ENCODE results near the gene BANF2.

GRCh38 chr20:17666481-17666880 lies 33.3 kb upstream of the BANF2 start:
- no peak for TF ChIP-seq POLR2A (IDR thresholded peaks at IDR 0.05; ENCODE audit: low read depth, low read length)
- TF ChIP-seq CEBPB (IDR thresholded peaks at IDR 0.05; ENCODE audit: low read depth, low read length), result 0 out of 2 replicates have a peak, but pooled peaks have one; percentile 19
- no peak for TF ChIP-seq MAZ (IDR thresholded peaks at IDR 0.05; ENCODE audit: borderline replicate concordance, low read depth, low read length)
- no peak for TF ChIP-seq SMC3 (IDR thresholded peaks at IDR 0.05; ENCODE audit: low read depth, low read length)
- no peak for TF ChIP-seq MXI1 (IDR thresholded peaks at IDR 0.05; ENCODE audit: borderline replicate concordance, low read depth, low read length)
- no peak for TF ChIP-seq CTCF (conservative IDR thresholded peaks at IDR 0.05; ENCODE audit: low read depth, low read length)
- no peak for TF ChIP-seq BHLHE40 (IDR thresholded peaks at IDR 0.05; ENCODE audit: low read depth, low read length)
- TF ChIP-seq, protein P1, sequence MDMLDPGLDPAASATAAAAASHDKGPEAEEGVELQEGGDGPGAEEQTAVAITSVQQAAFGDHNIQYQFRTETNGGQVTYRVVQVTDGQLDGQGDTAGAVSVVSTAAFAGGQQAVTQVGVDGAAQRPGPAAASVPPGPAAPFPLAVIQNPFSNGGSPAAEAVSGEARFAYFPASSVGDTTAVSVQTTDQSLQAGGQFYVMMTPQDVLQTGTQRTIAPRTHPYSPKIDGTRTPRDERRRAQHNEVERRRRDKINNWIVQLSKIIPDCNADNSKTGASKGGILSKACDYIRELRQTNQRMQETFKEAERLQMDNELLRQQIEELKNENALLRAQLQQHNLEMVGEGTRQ (IDR thresholded peaks at IDR 0.05; ENCODE audit: low read depth, low read length), result no peak
- no peak for TF ChIP-seq RCOR1 (IDR thresholded peaks at IDR 0.05; ENCODE audit: insufficient replicate concordance, low read length)
- no peak for TF ChIP-seq FOS (IDR thresholded peaks at IDR 0.05; ENCODE audit: low read depth, low read length)
- no peak for TF ChIP-seq RFX5 (IDR thresholded peaks at IDR 0.05; ENCODE audit: low read depth, low read length)
- TF ChIP-seq MAFK (IDR thresholded peaks at IDR 0.05; ENCODE audit: low read depth, low read length), result no peak
- TF ChIP-seq NFE2L2 (IDR thresholded peaks at IDR 0.05; ENCODE audit: low read depth, low read length), result no peak

Measured in IMR-90 (cell line).